Chondrocyte (in vitro differentiated cells): ENCODE results near the gene TGFBR3. TPM values are rescaled to one million over a fixed set of nuclear protein-coding genes. Genes with fewer than 3 reads are reported as not detected.

Experiments
- DNase-seq: peaks from one replicate; pipeline ENCODE4 v3.0.0; 2021; ENCODE audit warnings: mixed read lengths, low spot score
- H3K27ac Mint-ChIP-seq: one replicate; pipeline ENCODE4 v1.8.0; 2021; ENCODE audit warnings: mild to moderate bottlenecking, moderate library complexity, mixed read lengths; ENCODE audit not compliant: unreplicated experiment
- H3K27me3 Mint-ChIP-seq: 2 replicates; pipeline ENCODE4 v1.8.0; 2021; ENCODE audit warnings: low read depth, mixed read lengths
- H3K36me3 Mint-ChIP-seq: 2 replicates; pipeline ENCODE4 v1.8.0; 2021; ENCODE audit warnings: low read depth, mixed read lengths
- H3K4me1 Mint-ChIP-seq: 2 replicates; pipeline ENCODE4 v1.8.0; 2021; ENCODE audit warnings: low read depth, mild to moderate bottlenecking, mixed read lengths
- H3K4me3 Mint-ChIP-seq: one replicate; pipeline ENCODE4 v1.8.0; 2021; ENCODE audit warnings: mild to moderate bottlenecking, moderate library complexity, mixed read lengths; ENCODE audit not compliant: unreplicated experiment
- H3K9me3 Mint-ChIP-seq: 2 replicates; pipeline ENCODE4 v1.8.0; 2021; ENCODE audit warnings: low read depth, mixed read lengths
- total RNA-seq: library from RNA; stranded (reverse); gene quantifications from 3 replicates; pipeline ENCODE4 v1.2.1, GENCODE V29; 2021
- TF ChIP-seq, protein P1 (sequence below): fragments of 200-600 bp; sonication (generic); IDR thresholded peaks from 2 replicates; pipeline ENCODE4 v1.5.0; 2021; ENCODE audit warnings: antibody characterized with exemption, mild to moderate bottlenecking, moderate library complexity

TGFBR3 gene
- total RNA-seq, 1 donor from 2014 or later: 1.4 TPM

DNA sequence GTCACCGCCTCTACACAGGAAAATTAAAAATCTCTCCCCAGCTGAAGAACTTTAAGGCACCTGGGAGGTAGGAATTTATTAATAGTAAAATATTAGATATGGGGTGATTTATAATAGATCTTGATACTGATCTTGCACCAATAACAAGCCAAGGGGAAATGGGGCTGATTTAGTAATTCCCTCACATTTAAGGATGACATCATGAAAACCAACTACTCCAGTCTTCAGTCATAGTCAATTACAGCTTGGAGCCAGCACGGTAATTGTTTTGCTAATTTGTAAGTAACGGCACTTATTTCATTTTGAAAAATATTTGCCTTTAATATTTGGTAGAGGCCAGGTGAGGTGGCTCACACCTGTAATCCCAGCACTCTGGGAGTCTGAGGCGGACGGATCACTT lies 92.8 kb downstream of the TGFBR3 start:
- Mint-ChIP-seq H3K36me3 (no peaks in the 10 kb centered on the region), H3K4me1 (peaks cover 22% of the 10 kb centered on the region), H3K4me3 (no peak overlapping the region), H3K9me3 (no peaks in the 10 kb centered on the region), H3K27me3 (peaks cover 4% of the 10 kb centered on the region), H3K27ac (no peak overlapping the region)
- TF ChIP-seq, protein P1, sequence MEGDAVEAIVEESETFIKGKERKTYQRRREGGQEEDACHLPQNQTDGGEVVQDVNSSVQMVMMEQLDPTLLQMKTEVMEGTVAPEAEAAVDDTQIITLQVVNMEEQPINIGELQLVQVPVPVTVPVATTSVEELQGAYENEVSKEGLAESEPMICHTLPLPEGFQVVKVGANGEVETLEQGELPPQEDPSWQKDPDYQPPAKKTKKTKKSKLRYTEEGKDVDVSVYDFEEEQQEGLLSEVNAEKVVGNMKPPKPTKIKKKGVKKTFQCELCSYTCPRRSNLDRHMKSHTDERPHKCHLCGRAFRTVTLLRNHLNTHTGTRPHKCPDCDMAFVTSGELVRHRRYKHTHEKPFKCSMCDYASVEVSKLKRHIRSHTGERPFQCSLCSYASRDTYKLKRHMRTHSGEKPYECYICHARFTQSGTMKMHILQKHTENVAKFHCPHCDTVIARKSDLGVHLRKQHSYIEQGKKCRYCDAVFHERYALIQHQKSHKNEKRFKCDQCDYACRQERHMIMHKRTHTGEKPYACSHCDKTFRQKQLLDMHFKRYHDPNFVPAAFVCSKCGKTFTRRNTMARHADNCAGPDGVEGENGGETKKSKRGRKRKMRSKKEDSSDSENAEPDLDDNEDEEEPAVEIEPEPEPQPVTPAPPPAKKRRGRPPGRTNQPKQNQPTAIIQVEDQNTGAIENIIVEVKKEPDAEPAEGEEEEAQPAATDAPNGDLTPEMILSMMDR: no peak
- no peak for DNase-seq

DNA sequence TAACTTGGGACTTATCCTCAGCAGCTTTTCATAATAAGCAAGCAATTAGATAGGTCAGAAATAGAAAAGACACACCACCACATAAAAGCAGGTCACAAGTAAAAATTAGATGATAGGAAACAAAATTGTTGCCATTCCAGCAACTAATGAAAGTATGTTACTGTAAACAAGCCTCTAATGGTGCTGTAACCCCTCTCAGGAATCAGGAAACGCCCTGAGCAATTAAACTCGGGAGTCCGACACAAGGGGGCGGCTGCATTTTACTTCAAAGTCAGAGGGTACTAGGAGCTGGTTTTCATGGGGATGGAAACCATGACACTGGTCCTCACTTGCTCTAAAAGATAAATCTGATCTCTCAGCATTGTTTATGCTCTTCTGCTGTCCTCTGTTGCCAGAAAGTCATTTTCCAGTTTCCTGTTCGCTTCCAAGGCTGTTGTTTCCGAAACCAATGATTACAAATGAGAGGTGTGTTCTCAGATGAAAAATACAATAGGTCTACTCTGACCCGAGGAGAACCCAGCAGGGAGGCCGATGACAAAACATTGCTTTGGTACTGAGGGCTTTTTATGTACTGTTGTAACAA lies 93.4 kb downstream of the TGFBR3 start:
- Mint-ChIP-seq H3K9me3 (no peaks in the 10 kb centered on the region), H3K4me3 (no peak overlapping the region), H3K4me1 (peaks cover 24% of the 10 kb centered on the region), H3K27me3 (peaks cover 4% of the 10 kb centered on the region), H3K36me3 (no peaks in the 10 kb centered on the region), H3K27ac (no peak overlapping the region)
- no peak for DNase-seq
- TF ChIP-seq, protein P1: no peak

DNA sequence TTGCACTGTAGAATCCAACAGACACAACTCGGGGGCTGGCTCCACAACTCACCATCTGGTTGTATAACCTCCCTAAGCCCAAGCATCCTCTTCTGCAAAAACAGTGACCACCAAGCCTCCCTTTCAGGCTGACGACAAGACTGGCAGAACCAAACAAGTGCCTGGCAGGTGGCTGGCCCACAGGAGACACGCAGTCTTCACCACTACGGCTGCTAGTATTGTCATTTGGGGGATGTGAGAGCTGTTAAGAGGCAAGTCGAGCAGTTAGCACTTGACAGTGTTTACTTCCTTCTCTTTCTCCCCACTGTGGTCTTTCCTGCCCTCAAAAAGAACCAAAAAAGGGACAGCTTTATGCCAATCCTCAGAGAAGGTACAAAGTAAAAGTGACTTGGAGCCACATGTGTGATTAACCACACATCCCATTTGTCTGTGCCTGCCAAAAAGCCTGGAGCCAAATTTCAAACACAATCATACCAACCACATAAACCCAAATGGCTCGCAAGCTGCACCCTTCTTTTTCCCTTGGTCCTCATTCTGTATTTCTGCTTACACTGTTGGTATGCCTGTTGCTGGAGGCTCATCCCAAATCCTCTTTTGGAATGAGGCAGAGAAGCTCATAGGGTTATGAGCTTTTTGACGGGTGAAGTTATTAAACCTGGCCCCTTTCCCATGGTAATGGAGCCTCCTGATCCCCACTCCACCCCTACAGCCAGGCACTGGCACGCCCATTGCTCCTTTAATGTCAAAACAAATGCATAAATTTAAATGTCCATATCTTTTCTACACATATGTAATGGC lies 94.1 kb downstream of the TGFBR3 start:
- TF ChIP-seq, protein P1: no peak
- Mint-ChIP-seq H3K27ac (no peak overlapping the region), H3K9me3 (no peaks in the 10 kb centered on the region), H3K4me3 (no peak overlapping the region), H3K4me1 (peaks cover 24% of the 10 kb centered on the region), H3K36me3 (no peaks in the 10 kb centered on the region), H3K27me3 (peaks cover 4% of the 10 kb centered on the region)
- DNase-seq: no peak

DNA sequence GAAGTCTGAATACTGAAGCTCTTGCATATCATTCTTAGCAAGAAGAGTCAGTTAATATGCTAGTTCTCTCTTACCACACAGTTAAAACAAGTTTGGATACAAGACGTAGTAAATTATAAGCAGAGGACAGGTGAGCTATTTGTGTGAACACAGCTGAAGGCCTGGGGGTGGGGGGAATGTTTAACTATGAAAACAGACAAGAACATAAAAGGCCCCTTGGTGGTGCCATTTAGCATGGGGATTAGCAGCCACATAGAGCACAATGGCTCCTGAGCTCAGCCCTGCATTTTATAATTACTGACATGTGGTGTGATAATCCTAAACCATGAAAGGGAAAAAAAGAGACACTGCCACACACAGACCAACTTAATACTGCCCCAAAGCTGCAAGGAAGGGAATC lies 94.8 kb downstream of the TGFBR3 start:
- no peak overlapping the region for H3K4me3 Mint-ChIP-seq
- H3K9me3 Mint-ChIP-seq: no peaks in the 10 kb centered on the region
- TF ChIP-seq, protein P1: no peak
- H3K27ac Mint-ChIP-seq: no peak overlapping the region
- no peaks in the 10 kb centered on the region for H3K36me3 Mint-ChIP-seq
- DNase-seq: no peak
- H3K4me1 Mint-ChIP-seq: peaks cover 22% of the 10 kb centered on the region
- H3K27me3 Mint-ChIP-seq: peaks cover 4% of the 10 kb centered on the region

DNA sequence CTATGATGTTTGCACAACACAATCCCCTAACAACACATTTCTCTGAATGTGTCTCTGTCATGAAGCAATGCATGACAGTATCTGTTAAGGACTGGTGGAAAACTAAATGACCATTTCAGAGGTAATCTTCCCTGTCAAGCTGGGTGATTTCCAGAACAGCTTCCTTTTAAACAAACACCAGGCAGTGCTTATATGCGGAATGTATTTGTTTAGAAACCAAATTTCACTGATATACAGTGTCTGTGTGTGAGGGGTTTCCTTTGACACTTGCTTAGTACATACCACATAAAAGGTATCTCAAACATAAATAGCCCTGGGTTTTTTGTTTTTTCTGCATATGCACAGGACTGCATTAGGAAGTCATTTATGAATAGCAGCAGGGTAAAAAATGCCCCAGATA lies 95.6 kb downstream of the TGFBR3 start:
- Mint-ChIP-seq H3K27me3 (peaks cover 4% of the 10 kb centered on the region), H3K9me3 (no peaks in the 10 kb centered on the region), H3K27ac (no peak overlapping the region), H3K36me3 (no peaks in the 10 kb centered on the region), H3K4me1 (peaks cover 15% of the 10 kb centered on the region), H3K4me3 (no peak overlapping the region)
- TF ChIP-seq, protein P1: no peak
- no peak for DNase-seq
